HG02798 (cell line): ENCODE measurements around the gene SCN11A.
"Not testable (repeated sequence)": the region's sequence is repeated elsewhere in the genome, so short reads cannot be mapped to it uniquely, and the experiment has no call there.

Source experiments
- ATAC-seq: cut with Tn5 transposase; IDR thresholded peaks from one replicate; pipeline ENCODE4 v1.9.1; 2021; ENCODE audit warnings: mild to moderate bottlenecking; ENCODE audit not compliant: unreplicated experiment, poor library complexity

The SCN11A gene

GRCh38 chr3:39068556-39068955 lies 16.8 kb upstream of the SCN11A start:
- ATAC-seq = no peak

GRCh38 chr3:39067286-39067685 lies 15.5 kb upstream of the SCN11A start:
- ATAC-seq = no peak

- ATAC-seq = peak; percentile 92
These were observed 13.5 kb upstream of the SCN11A start for GRCh38 chr3:39065197-39065596.

GRCh38 chr3:39064646-39065045 lies 12.9 kb upstream of the SCN11A start:
- ATAC-seq = no peak

- no peak for ATAC-seq
These were observed 11.4 kb upstream of the SCN11A start for GRCh38 chr3:39063143-39063542.

GRCh38 chr3:39062180-39062579 lies 10.4 kb upstream of the SCN11A start:
- no peak for ATAC-seq

GRCh38 chr3:39061228-39061627 lies 9.5 kb upstream of the SCN11A start:
- ATAC-seq = not testable (repeated sequence)

- ATAC-seq = no peak
These were observed 4.4 kb upstream of the SCN11A start for GRCh38 chr3:39056151-39056550.

- ATAC-seq = no peak
These were observed 2.0 kb upstream of the SCN11A start for GRCh38 chr3:39053696-39054095.

GRCh38 chr3:39052583-39052982 lies 839 bp upstream of the SCN11A start:
- ATAC-seq = no peak

- no peak for ATAC-seq
These were observed 1.7 kb downstream of the SCN11A start for GRCh38 chr3:39050029-39050428.

- no peak for ATAC-seq
These were observed 13.6 kb downstream of the SCN11A start for GRCh38 chr3:39038165-39038564.

GRCh38 chr3:39029556-39029955 lies 22.2 kb downstream of the SCN11A start:
- ATAC-seq = no peak

GRCh38 chr3:39028546-39028945 lies 23.2 kb downstream of the SCN11A start:
- no peak for ATAC-seq

- ATAC-seq = no peak
These were observed 26.3 kb downstream of the SCN11A start for GRCh38 chr3:39025222-39025970.

GRCh38 chr3:39024497-39024896 lies 27.2 kb downstream of the SCN11A start:
- no peak for ATAC-seq

GRCh38 chr3:39022286-39022630 lies 29.5 kb downstream of the SCN11A start:
- ATAC-seq = no peak

GRCh38 chr3:39021465-39022285 lies 30.1 kb downstream of the SCN11A start:
- peak; percentile 8 for ATAC-seq

- ATAC-seq = peak; percentile 71
These were observed 30.7 kb downstream of the SCN11A start for GRCh38 chr3:39021029-39021428.

GRCh38 chr3:39019299-39019698 lies 32.4 kb downstream of the SCN11A start:
- ATAC-seq = no peak

GRCh38 chr3:39015418-39015817 lies 36.3 kb downstream of the SCN11A start:
- no peak for ATAC-seq
